Measurements from ENCODE around the gene FBXL17. TPM values are rescaled to one million over a fixed set of nuclear protein-coding genes. Genes with fewer than 3 reads are reported as not detected.
"Not testable (repeated sequence)": the region's sequence is repeated elsewhere in the genome, so short reads cannot be mapped to it uniquely, and the experiment has no call there.

The FBXL17 gene
- polyA plus RNA-seq, 2 of the 4 experiments (the other 2 are of a cell fraction): 8.7 to 9.1 TPM

DNA sequence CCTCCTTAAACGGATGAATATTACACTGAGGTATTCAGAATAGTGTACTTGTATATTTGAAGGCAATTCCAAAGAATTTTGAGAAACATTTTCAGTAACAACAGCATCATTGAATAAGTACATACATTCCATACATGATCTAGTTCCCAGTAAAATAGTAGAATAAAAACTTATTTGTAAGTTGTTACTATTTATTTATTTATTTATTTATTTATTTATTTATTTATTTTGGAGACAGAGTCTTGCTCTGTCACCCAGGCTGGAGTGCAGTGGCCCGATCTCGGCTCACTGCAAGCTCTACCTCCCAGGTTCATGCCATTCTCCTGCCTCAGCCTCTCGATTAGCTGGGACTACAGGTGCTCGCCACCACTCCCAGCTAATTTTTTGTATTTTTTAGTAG is 14.9 kb upstream of the FBXL17 start:
- CTCF ChIA-PET: interaction anchor here (0.6 kb wide), 1 partner anchor 11 kb away, joined by 3 read pairs; no protein-coding TSS in a partner anchor
- H3K9me3 ChIP-seq; H3K4me2 ChIP-seq; DNase-seq (ENCODE audit: low read depth in 1 of 2, low spot score in 1 of 2); H3K4me1 ChIP-seq; FAIRE-seq; H3K4me3 ChIP-seq; H3K27ac ChIP-seq; ATAC-seq; POLR2A ChIA-PET: not testable (repeated sequence)
- WGBS (ENCODE audit: missing lambda C conversion rate): 61% methylated on average over 5 of the region's 5 CpGs
- peak; percentile 93 for TF ChIP-seq ZC3H11A (IDR thresholded peaks at IDR 0.05)

- ATAC-seq: no peak
Observed at GRCh38 chr5:108387758-108388157, 5.9 kb upstream of the FBXL17 start.

GRCh38 chr5:108386345-108387061 is 4.6 kb upstream of the FBXL17 start:
- ATAC-seq (no peak), DNase-seq (ENCODE audit: low read depth in 1 of 2, low spot score in 1 of 2) (no peak), FAIRE-seq (no peak)
- H3K27ac ChIP-seq: no peak overlapping the region
- H3K4me1 ChIP-seq: peaks cover 6% of the 10 kb centered on the region; the same call in 2 of the 3 replicates
- CTCF ChIA-PET: interaction anchor here (0.7 to 1.4 kb wide), 3 partner anchors 12 to 126 kb away, joined by 3 to 5 read pairs (median 3); no protein-coding TSS in a partner anchor
- H3K4me2 ChIP-seq: no peak overlapping the region
- POLR2A ChIA-PET: no interaction called here
- no peak overlapping the region for H3K4me3 ChIP-seq
- no peak for TF ChIP-seq MYC (IDR thresholded peaks at IDR 0.05; ENCODE audit: borderline replicate concordance, low read length)
- TF ChIP-seq EHF (CRISPR knock-in tag; IDR thresholded peaks at IDR 0.05): no peak
- TF ChIP-seq CHD2 (IDR thresholded peaks at IDR 0.05; ENCODE audit: low read length, partially characterized antibody): no peak
- TF ChIP-seq KDM1A (IDR thresholded peaks at IDR 0.05; ENCODE audit: low read depth): no peak
- TF ChIP-seq ZFP36 (IDR thresholded peaks at IDR 0.05; ENCODE audit: borderline replicate concordance, partially characterized antibody): no peak
- no peak for TF ChIP-seq CTCF (IDR thresholded peaks at IDR 0.05)
- TF ChIP-seq BHLHE40 (IDR thresholded peaks at IDR 0.05; ENCODE audit: low read depth, low read length): no peak
- no peak for TF ChIP-seq RARB (CRISPR knock-in tag; IDR thresholded peaks at IDR 0.05)
- no peak for TF ChIP-seq TFCP2L1 (CRISPR knock-in tag; IDR thresholded peaks at IDR 0.05)
- TF ChIP-seq GATA3 (IDR thresholded peaks at IDR 0.05; ENCODE audit: borderline replicate concordance): no peak
- no peak for TF ChIP-seq FOSB (CRISPR knock-in tag; IDR thresholded peaks at IDR 0.05)
- TF ChIP-seq RAD21 (conservative IDR thresholded peaks at IDR 0.05 in 1 of 2, IDR thresholded peaks at IDR 0.05 in 1 of 2): no peak
- no peak for TF ChIP-seq FOSL2 (IDR thresholded peaks at IDR 0.05)
- no peak for TF ChIP-seq FOSL2 (CRISPR knock-in tag; IDR thresholded peaks at IDR 0.05)
- TF ChIP-seq SMC3 (IDR thresholded peaks at IDR 0.05): no peak
- no peak for TF ChIP-seq JUNB (IDR thresholded peaks at IDR 0.05)
- no peak for TF ChIP-seq NFE2L2 (conservative IDR thresholded peaks at IDR 0.05; ENCODE audit: low read length)
- TF ChIP-seq, protein P1, sequence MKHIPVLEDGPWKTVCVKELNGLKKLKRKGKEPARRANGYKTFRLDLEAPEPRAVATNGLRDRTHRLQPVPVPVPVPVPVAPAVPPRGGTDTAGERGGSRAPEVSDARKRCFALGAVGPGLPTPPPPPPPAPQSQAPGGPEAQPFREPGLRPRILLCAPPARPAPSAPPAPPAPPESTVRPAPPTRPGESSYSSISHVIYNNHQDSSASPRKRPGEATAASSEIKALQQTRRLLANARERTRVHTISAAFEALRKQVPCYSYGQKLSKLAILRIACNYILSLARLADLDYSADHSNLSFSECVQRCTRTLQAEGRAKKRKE (CRISPR knock-in tag; IDR thresholded peaks at IDR 0.05; ENCODE audit: low read depth): no peak
- H3K9me3 ChIP-seq: no peaks in the 10 kb centered on the region
- WGBS (ENCODE audit: missing lambda C conversion rate): 89% methylated on average over 3 of the region's 3 CpGs

More at GRCh38 chr5:108387758-108388157, 5.9 kb upstream of the FBXL17 start:
- Histone ChIP-seq H3K4me1 (peaks cover 5% of the 10 kb centered on the region; the same call in 2 of the 3 replicates), H3K9me3 (no peaks in the 10 kb centered on the region), H3K27ac (no peak overlapping the region), H3K4me2 (no peak overlapping the region), H3K4me3 (no peak overlapping the region)
- no peak for FAIRE-seq
- DNase-seq (ENCODE audit: low read depth in 1 of 2, low spot score in 1 of 2): no peak
- TF ChIP-seq, protein P2, sequence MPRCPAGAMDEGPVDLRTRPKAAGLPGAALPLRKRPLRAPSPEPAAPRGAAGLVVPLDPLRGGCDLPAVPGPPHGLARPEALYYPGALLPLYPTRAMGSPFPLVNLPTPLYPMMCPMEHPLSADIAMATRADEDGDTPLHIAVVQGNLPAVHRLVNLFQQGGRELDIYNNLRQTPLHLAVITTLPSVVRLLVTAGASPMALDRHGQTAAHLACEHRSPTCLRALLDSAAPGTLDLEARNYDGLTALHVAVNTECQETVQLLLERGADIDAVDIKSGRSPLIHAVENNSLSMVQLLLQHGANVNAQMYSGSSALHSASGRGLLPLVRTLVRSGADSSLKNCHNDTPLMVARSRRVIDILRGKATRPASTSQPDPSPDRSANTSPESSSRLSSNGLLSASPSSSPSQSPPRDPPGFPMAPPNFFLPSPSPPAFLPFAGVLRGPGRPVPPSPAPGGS (IDR thresholded peaks at IDR 0.05): no peak
- ChIA-PET CTCF (interaction anchor here (0.7 kb wide), 1 partner anchor 254 kb away, joined by 5 read pairs; no protein-coding TSS in a partner anchor), POLR2A (no interaction called here)
- 58% methylated on average over 3 of the region's 3 CpGs for WGBS (ENCODE audit: missing lambda C conversion rate)

All from A549 (cell line).